Thyroid gland (tissue), 4 donors: ENCODE results near the gene ZBTB7C. TPM values are rescaled to one million over a fixed set of nuclear protein-coding genes. Genes with fewer than 3 reads are reported as not detected.

Experiments used
- DNase-seq, 2 donors: peaks; one replicate each; pipeline ENCODE4 v3.0.0-alpha.2; 2019
- H3K27ac ChIP-seq, 3 donors: fragments of 200-600 bp; sonication (generic); 1 replicate in 2 of 3; 2 replicates in 1 of 3; pipeline ENCODE4 v1.5.1; 2016 to 2019; ENCODE audit warnings: mild to moderate bottlenecking in 1 of 3, moderate library complexity in 1 of 3
- H3K27me3 ChIP-seq: fragments of 200-600 bp; sonication (generic); one replicate; pipeline ENCODE4 v1.5.1; 2019
- H3K36me3 ChIP-seq, 2 donors: fragments of 200-600 bp; sonication (generic); one replicate each; pipeline ENCODE4 v1.5.1; 2016 to 2019
- H3K4me1 ChIP-seq, 2 donors: fragments of 200-600 bp; sonication (generic); one replicate each; pipeline ENCODE4 v1.5.1; 2017 to 2019
- H3K4me3 ChIP-seq, 3 donors: fragments of 200-600 bp; sonication (generic); replicated peaks in 1 of 3; 1 replicate in 2 of 3; 2 replicates in 1 of 3; pipeline ENCODE4 v1.5.1; 2016; ENCODE audit warnings: mild to moderate bottlenecking in 1 of 3
- H3K9me3 ChIP-seq: fragments of 200-600 bp; sonication (generic); one replicate; pipeline ENCODE4 v1.5.1; 2017
- CTCF ChIP-seq, 6 experiments: fragments of 200-600 bp in 3 of 6; fragments of 450-650 bp in 3 of 6; sonication (generic) in 3 of 6; IDR thresholded peaks; one replicate each; pipeline ENCODE4 v1.5.1; 2016 to 2019; ENCODE audit warnings: antibody characterized with exemption in 6 of 6, mild to moderate bottlenecking in 2 of 6, inconsistent platforms in 1 of 6, moderate library complexity in 1 of 6
- POLR2A ChIP-seq, 2 donors: fragments of 450-650 bp; IDR thresholded peaks; one replicate each; pipeline ENCODE4 v1.6.1; 2017; ENCODE audit warnings: antibody characterized with exemption in 2 of 2, mild to moderate bottlenecking in 2 of 2, moderate library complexity in 1 of 2
- WGBS, 2 donors: methylation state at CpG; one replicate each; pipeline ENCODE4 v1.1.5; 2017; 5-methylcytosine and 5-hydroxymethylcytosine counted together
- intact Hi-C: fragments of 100-400 bp; cut with DNase I; formaldehyde crosslinking; loops from one replicate; pipeline ENCODE4 v1.15.1; 2023
- total RNA-seq, 4 donors: library from RNA; depleted of rRNA; stranded (reverse); fragments of >200 nt; gene quantifications; one replicate each; pipeline ENCODE4 v1.2.3, GENCODE V29; 2016

ZBTB7C gene
- total RNA-seq, 4 donors from 2014 or later, result 41.7 to 66.7 (median 49.5) TPM

GRCh38 chr18:48074929-48075706 is 334.1 kb downstream of the ZBTB7C start:
- no peak overlapping the region for H3K4me3 ChIP-seq
- intact Hi-C loops, result no loop called here
- peaks cover 17 to 34% of the 10 kb centered on the region in 2 donors for H3K4me1 ChIP-seq
- DNase-seq, result no peak
- H3K9me3 ChIP-seq, result no peaks in the 10 kb centered on the region
- no peak overlapping the region for H3K27ac ChIP-seq
- 84 to 89% methylated on average over 5 of the region's 7 CpGs for WGBS, 2 donors
- H3K36me3 ChIP-seq, result no peaks in the 10 kb centered on the region
- TF ChIP-seq POLR2A (IDR thresholded peaks at IDR 0.05) (no peak), CTCF (IDR thresholded peaks at IDR 0.05) (no peak)
- H3K27me3 ChIP-seq, result no peaks in the 10 kb centered on the region

DNA sequence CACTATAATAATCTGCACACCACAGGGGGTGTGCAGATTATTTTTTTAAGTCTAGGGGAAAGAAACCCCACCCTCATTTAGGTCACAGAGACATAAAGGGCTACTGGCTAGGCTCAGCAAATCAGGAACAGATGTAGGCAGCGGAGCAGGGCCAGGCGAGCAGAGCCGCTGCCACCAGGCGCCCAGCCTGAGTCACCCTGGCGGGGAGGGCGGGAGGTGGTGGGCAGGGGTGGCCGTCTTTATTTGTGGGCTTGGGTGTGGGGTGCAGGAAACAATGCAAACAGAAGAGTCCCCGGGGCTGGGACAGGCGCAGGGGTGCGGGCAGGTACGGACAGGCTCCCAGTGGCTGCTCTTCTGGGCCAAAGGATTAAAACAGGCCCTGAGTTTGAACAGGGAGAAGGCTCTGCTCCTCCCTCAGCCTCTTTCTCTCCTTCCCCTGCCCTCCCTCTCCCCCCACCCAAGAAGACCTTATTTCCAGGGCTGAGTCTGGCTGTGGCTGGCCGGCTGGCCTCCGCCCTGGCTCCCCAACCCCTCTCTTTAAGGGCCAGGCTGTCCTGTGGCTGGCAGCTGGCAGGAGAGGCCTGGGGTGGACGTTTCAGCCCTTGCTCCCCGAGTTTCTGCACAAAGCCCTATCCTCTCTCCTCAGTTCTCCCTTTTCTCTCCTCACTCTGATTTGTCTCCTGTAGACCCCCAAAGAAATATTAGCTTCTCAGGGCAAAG is 335.8 kb downstream of the ZBTB7C start:
- DNase-seq, result no peak
- 82 to 83% methylated on average over 15 of the region's 15 CpGs for WGBS, 2 donors
- peak overlapping the region; percentile 29 to 74 (median 53) for H3K27ac ChIP-seq

GRCh38 chr18:48072428-48073204 is 336.6 kb downstream of the ZBTB7C start:
- H3K36me3 ChIP-seq, result no peaks in the 10 kb centered on the region
- H3K4me1 ChIP-seq, result peaks cover 17 to 34% of the 10 kb centered on the region in 2 donors
- H3K27ac ChIP-seq, result peak overlapping the region in 2 of 3 donors; percentile 53 to 74
- no peak for DNase-seq
- H3K9me3 ChIP-seq, result no peaks in the 10 kb centered on the region
- no peak overlapping the region for H3K4me3 ChIP-seq
- TF ChIP-seq CTCF (IDR thresholded peaks at IDR 0.05), result no peak
- no peak for TF ChIP-seq POLR2A (IDR thresholded peaks at IDR 0.05)
- H3K27me3 ChIP-seq, result no peaks in the 10 kb centered on the region
- 71 to 75% methylated on average over 18 of the region's 18 CpGs for WGBS, 2 donors
- intact Hi-C loops, result no loop called here

More for the DNA sequence above, 335.8 kb downstream of the ZBTB7C start:
- no peak for TF ChIP-seq POLR2A (IDR thresholded peaks at IDR 0.05)
- TF ChIP-seq CTCF (IDR thresholded peaks at IDR 0.05), result no peak
- Histone ChIP-seq H3K27me3 (no peaks in the 10 kb centered on the region), H3K9me3 (no peaks in the 10 kb centered on the region), H3K4me1 (peaks cover 17 to 34% of the 10 kb centered on the region in 2 donors), H3K4me3 (no peak overlapping the region), H3K36me3 (no peaks in the 10 kb centered on the region)
- intact Hi-C loops, result no loop called here

DNA sequence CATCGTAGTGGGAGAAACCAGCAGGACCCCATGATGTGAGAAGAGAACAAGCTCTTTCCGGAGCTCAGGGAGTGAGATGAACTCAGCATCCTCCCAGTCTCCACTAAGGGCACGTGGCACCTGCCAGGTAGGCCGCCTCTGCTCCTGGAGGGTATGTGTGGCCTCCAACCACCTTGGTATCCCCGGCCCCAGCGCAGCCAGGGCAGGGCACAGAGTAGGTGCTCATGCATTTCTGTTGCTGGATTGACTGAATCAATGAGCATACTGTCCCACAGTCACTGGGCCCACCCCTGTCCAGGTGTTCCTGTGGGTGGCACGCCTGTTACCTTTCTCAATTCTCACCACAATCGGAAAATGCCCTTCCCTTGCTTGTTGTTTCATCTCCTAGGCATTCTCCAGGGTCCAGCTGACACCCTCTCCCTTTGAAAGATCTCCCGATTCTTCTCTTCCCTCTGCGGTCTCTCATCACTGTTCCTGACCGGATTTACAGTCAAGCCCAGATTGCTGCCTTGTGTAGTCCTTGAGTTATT is 340.2 kb downstream of the ZBTB7C start:
- DNase-seq, result no peak
- Histone ChIP-seq H3K4me3 (no peak overlapping the region), H3K27me3 (no peaks in the 10 kb centered on the region), H3K36me3 (no peaks in the 10 kb centered on the region), H3K27ac (no peak overlapping the region), H3K4me1 (peaks cover 26 to 41% of the 10 kb centered on the region in 2 donors), H3K9me3 (no peaks in the 10 kb centered on the region)
- WGBS, 2 donors, result 93 to 95% methylated on average over 11 of the region's 11 CpGs
- intact Hi-C loops, result no loop called here
- TF ChIP-seq POLR2A (IDR thresholded peaks at IDR 0.05) (no peak), CTCF (IDR thresholded peaks at IDR 0.05) (no peak)
